ENCODE results near the gene FOXE3. TPM values are rescaled to one million over a fixed set of nuclear protein-coding genes. Genes with fewer than 3 reads are reported as not detected.

Gene FOXE3
- total RNA-seq, 4 donors from 2014 or later, result not detected

GRCh38 chr1:47399138-47399845 is 16.8 kb upstream of the FOXE3 start:
- Histone ChIP-seq H3K4me1 (no peaks in the 10 kb centered on the region), H3K9me3 (no peaks in the 10 kb centered on the region), H3K27ac (replicated peaks in 1 of 4) (no peak overlapping the region), H3K27me3 (peaks cover 0 to 73% (median 3%) of the 10 kb centered on the region in 4 donors), H3K4me3 (no peak overlapping the region), H3K36me3 (no peaks in the 10 kb centered on the region)
- 89% methylated on average over 4 of the region's 4 CpGs for WGBS
- intact Hi-C loops (cut with DNase I), result no loop called here
- TF ChIP-seq POLR2AphosphoS5 (IDR thresholded peaks at IDR 0.05) (no peak), EP300 (IDR thresholded peaks at IDR 0.05) (no peak), POLR2A (IDR thresholded peaks at IDR 0.05; ENCODE audit: low read depth) (no peak), CTCF (IDR thresholded peaks at IDR 0.05) (no peak)
- no peak for DNase-seq (ENCODE audit: extremely low spot score)

GRCh38 chr1:47399846-47400155 is 16.3 kb upstream of the FOXE3 start:
- Histone ChIP-seq H3K36me3 (no peaks in the 10 kb centered on the region), H3K4me3 (no peak overlapping the region), H3K27me3 (peaks cover 0 to 73% (median 3%) of the 10 kb centered on the region in 4 donors), H3K4me1 (no peaks in the 10 kb centered on the region), H3K9me3 (no peaks in the 10 kb centered on the region), H3K27ac (replicated peaks in 1 of 4) (no peak overlapping the region)
- intact Hi-C loops (cut with DNase I), result no loop called here
- TF ChIP-seq CTCF (IDR thresholded peaks at IDR 0.05) (no peak), POLR2AphosphoS5 (IDR thresholded peaks at IDR 0.05) (no peak)
- DNase-seq (ENCODE audit: extremely low spot score), result no peak
- 98% methylated on average over 4 of the region's 4 CpGs for WGBS

GRCh38 chr1:47401761-47402160 is 14.3 kb upstream of the FOXE3 start:
- no peak overlapping the region for H3K4me3 ChIP-seq
- WGBS, result 85% methylated on average over 4 of the region's 4 CpGs
- peaks cover 0 to 78% (median 3%) of the 10 kb centered on the region in 4 donors for H3K27me3 ChIP-seq
- H3K27ac ChIP-seq (replicated peaks in 1 of 4), result no peak overlapping the region
- intact Hi-C loops (cut with DNase I), result no loop called here
- H3K4me1 ChIP-seq, result no peaks in the 10 kb centered on the region
- no peaks in the 10 kb centered on the region for H3K9me3 ChIP-seq
- no peak for TF ChIP-seq POLR2AphosphoS5 (IDR thresholded peaks at IDR 0.05)
- no peaks in the 10 kb centered on the region for H3K36me3 ChIP-seq
- DNase-seq (ENCODE audit: extremely low spot score), result no peak

- 93% methylated on average over 4 of the region's 4 CpGs for WGBS
- TF ChIP-seq EP300 (IDR thresholded peaks at IDR 0.05) (no peak), POLR2A (IDR thresholded peaks at IDR 0.05; ENCODE audit: low read depth) (no peak), CTCF (IDR thresholded peaks at IDR 0.05) (no peak), POLR2AphosphoS5 (IDR thresholded peaks at IDR 0.05) (no peak)
- no peaks in the 10 kb centered on the region for H3K36me3 ChIP-seq
- H3K4me3 ChIP-seq, result no peak overlapping the region
- H3K27me3 ChIP-seq, result peaks cover 0 to 69% (median 0%) of the 10 kb centered on the region in 4 donors
- no peak overlapping the region for H3K27ac ChIP-seq (replicated peaks in 1 of 4)
- intact Hi-C loops (cut with DNase I), result no loop called here
- no peaks in the 10 kb centered on the region for H3K9me3 ChIP-seq
- no peak for DNase-seq (ENCODE audit: extremely low spot score)
- H3K4me1 ChIP-seq, result no peaks in the 10 kb centered on the region
Measured at GRCh38 chr1:47402591-47402990, 13.5 kb upstream of the FOXE3 start.

GRCh38 chr1:47403321-47403910 is 12.7 kb upstream of the FOXE3 start:
- 84% methylated on average over 4 of the region's 4 CpGs for WGBS
- H3K36me3 ChIP-seq, result no peaks in the 10 kb centered on the region
- H3K27ac ChIP-seq (replicated peaks in 1 of 4), result no peak overlapping the region
- TF ChIP-seq EP300 (IDR thresholded peaks at IDR 0.05) (no peak), POLR2AphosphoS5 (IDR thresholded peaks at IDR 0.05) (no peak), POLR2A (IDR thresholded peaks at IDR 0.05; ENCODE audit: low read depth) (no peak), CTCF (IDR thresholded peaks at IDR 0.05) (no peak)
- intact Hi-C loops (cut with DNase I), result no loop called here
- no peaks in the 10 kb centered on the region for H3K9me3 ChIP-seq
- no peaks in the 10 kb centered on the region for H3K4me1 ChIP-seq
- no peak overlapping the region for H3K4me3 ChIP-seq
- peaks cover 0 to 61% (median 0%) of the 10 kb centered on the region in 4 donors for H3K27me3 ChIP-seq
- no peak for DNase-seq (ENCODE audit: extremely low spot score)

Data from esophagus muscularis mucosa (tissue), 4 donors.